ENCODE results near the gene TRPC4AP.

- TF ChIP-seq, protein P1, sequence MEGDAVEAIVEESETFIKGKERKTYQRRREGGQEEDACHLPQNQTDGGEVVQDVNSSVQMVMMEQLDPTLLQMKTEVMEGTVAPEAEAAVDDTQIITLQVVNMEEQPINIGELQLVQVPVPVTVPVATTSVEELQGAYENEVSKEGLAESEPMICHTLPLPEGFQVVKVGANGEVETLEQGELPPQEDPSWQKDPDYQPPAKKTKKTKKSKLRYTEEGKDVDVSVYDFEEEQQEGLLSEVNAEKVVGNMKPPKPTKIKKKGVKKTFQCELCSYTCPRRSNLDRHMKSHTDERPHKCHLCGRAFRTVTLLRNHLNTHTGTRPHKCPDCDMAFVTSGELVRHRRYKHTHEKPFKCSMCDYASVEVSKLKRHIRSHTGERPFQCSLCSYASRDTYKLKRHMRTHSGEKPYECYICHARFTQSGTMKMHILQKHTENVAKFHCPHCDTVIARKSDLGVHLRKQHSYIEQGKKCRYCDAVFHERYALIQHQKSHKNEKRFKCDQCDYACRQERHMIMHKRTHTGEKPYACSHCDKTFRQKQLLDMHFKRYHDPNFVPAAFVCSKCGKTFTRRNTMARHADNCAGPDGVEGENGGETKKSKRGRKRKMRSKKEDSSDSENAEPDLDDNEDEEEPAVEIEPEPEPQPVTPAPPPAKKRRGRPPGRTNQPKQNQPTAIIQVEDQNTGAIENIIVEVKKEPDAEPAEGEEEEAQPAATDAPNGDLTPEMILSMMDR (IDR thresholded peaks at IDR 0.05) = peak in 6 of 12 donors; percentile 12 to 31 (median 22)
- TF ChIP-seq POLR2A (IDR thresholded peaks at IDR 0.05) = no peak
Observed at GRCh38 chr20:35007413-35007812, 85.2 kb downstream of the TRPC4AP start.
